Neural progenitor cell (in vitro differentiated cells): ENCODE measurements around the gene MSI2.

Experiments used
- CTCF ChIP-seq: fragments of 200-600 bp; sonication (generic); IDR thresholded peaks from 2 replicates; pipeline ENCODE4 v1.5.1; 2017; ENCODE audit warnings: antibody characterized with exemption, mild to moderate bottlenecking
- EZH2 ChIP-seq: fragments of 200-600 bp; sonication (generic); IDR thresholded peaks from 2 replicates; pipeline ENCODE4 v1.6.1; 2017; ENCODE audit warnings: antibody characterized with exemption, mild to moderate bottlenecking, moderate library complexity

GRCh38 chr17:57259306-57259705, 3.0 kb downstream of the MSI2 start:
- no peak for TF ChIP-seq CTCF
- TF ChIP-seq EZH2: no peak
